Right kidney (tissue), 1 donor: ENCODE measurements around the gene CMKLR1.

Source experiments
- DNase-seq: peaks from one replicate; pipeline ENCODE4 v3.0.0-alpha.2; 2016

CMKLR1 gene

DNA sequence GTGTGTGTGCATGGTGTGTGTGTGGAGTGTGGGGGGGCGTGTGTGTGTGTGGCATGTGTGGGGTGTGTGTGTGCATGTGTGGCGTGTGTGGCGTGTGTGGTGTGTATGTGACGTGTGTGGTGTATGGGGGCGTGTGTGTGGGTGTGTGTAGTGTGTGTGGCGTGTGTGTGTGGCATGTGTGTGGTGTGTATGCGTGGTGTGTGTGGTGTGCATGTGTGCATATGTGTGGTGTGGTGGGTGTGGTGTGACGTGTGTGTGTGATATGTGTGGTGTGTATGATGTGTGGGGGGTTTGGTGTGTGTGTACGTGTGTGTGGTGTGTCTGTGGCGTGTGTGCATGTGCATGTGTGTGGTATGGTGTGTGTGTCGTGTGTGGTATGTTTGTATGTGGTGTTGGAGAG is 24.1 kb upstream of the CMKLR1 start:
- no peak for DNase-seq

GRCh38 chr12:108361606-108362005 is 22.5 kb upstream of the CMKLR1 start:
- no peak for DNase-seq

- DNase-seq: no peak
Observed at GRCh38 chr12:108360487-108360886, 21.4 kb upstream of the CMKLR1 start.

- DNase-seq: no peak
Observed at GRCh38 chr12:108360057-108360456, 20.9 kb upstream of the CMKLR1 start.

DNA sequence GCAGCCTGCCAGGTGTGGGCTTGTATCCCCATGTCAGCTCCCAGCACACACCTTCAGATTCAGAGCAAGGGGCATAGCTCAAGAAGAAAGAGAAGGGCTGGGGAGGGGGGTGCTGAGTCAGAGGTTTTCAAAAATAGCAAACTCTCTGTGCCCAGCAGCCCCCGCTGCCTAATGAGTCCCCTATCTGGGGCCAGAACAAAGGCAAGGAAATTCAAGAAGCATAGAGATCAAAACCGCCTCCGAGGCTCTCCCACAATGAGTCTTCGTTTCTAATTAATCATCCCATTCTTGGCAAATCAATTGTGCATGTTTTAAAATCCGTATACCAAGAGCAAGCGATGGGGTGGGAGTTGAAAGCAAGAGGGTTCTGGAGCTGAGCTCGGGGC is 19.5 kb upstream of the CMKLR1 start:
- no peak for DNase-seq

GRCh38 chr12:108357834-108358579 is 18.9 kb upstream of the CMKLR1 start:
- no peak for DNase-seq

GRCh38 chr12:108356835-108357806 is 18.0 kb upstream of the CMKLR1 start:
- no peak for DNase-seq

GRCh38 chr12:108355069-108355468 is 16.0 kb upstream of the CMKLR1 start:
- no peak for DNase-seq

DNA sequence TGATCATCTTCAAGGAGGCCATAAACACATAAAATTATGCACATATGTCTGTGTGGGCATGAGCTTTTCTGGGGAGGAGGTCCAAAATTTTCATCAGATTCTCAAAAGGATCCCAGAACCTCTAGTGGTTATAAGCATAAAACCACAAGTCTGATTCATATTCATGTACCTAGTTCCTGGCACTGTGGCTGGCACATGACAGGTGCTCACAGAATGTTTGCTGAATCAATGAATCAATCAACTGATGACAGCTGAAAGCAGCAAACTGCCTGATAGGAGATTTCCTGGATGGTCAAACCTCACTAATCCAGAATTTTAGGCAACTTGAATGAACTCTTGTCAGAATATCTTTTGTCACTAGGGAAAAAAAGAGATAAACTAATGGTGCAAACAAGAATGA is 13.5 kb upstream of the CMKLR1 start:
- no peak for DNase-seq

GRCh38 chr12:108350511-108350910 is 11.4 kb upstream of the CMKLR1 start:
- DNase-seq: no peak

GRCh38 chr12:108349278-108349688 is 10.2 kb upstream of the CMKLR1 start:
- no peak for DNase-seq

DNA sequence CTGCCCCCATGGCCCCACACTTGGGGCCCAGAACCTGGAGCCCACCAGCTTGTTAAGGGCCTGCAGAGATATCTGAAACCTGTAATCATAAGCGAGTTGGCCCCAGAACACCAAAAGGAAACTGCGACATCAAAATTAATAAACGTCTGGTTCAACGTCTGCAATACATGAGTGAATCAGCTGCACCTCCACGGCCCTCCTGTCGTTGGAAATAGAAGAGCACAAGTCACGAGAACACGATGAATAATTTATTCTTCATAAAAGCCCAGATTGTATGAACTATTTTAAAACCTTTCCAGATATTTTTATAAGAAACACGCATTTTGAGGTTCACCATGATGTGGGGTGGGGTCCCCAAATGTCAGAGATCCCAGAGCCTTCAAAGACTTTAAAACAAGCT is 9.7 kb upstream of the CMKLR1 start:
- DNase-seq: no peak

DNA sequence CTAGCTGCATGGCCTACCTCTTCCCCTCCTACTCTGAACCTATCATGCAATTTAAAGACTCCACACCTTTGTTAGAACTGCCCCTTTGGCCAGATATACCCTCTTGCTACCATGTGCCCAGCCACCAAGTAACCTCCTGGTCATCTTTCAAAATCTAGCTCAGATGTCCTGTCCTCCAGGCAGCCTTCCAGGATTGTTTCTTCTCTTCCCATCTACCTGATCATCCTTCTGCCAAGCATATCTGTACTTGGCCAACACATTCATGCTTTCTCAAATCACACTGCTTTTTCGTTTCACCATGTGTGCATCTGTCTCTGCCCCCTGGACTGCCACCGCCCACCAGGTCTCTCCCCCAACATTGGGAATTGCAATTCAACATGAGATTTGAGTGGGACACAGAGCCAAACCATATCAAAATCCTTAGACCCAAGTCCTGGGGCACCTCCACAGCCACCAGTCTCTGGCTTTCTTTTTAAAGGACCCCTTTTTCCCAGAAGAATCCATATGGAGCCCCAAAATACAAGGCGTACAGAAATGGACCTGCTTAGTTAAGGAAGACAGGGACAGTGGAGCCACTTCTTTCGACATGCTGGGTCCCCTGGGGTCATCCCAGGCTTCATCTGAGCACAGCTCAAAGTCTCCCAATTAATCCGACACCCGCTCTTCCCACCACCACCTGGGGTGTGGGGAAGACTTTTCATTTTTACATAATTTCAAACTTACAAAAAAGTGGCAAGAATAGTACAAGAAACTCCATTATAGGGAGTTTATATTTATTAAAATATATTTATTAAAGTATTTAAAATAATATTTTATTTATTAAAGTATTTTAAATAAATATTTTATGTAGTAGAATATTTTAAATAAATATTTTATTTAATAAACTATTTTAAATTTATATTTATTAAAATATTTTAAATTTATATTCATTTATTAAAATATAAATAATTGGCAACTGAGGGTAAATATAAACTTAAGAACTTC is 7.9 kb upstream of the CMKLR1 start:
- DNase-seq: no peak

DNA sequence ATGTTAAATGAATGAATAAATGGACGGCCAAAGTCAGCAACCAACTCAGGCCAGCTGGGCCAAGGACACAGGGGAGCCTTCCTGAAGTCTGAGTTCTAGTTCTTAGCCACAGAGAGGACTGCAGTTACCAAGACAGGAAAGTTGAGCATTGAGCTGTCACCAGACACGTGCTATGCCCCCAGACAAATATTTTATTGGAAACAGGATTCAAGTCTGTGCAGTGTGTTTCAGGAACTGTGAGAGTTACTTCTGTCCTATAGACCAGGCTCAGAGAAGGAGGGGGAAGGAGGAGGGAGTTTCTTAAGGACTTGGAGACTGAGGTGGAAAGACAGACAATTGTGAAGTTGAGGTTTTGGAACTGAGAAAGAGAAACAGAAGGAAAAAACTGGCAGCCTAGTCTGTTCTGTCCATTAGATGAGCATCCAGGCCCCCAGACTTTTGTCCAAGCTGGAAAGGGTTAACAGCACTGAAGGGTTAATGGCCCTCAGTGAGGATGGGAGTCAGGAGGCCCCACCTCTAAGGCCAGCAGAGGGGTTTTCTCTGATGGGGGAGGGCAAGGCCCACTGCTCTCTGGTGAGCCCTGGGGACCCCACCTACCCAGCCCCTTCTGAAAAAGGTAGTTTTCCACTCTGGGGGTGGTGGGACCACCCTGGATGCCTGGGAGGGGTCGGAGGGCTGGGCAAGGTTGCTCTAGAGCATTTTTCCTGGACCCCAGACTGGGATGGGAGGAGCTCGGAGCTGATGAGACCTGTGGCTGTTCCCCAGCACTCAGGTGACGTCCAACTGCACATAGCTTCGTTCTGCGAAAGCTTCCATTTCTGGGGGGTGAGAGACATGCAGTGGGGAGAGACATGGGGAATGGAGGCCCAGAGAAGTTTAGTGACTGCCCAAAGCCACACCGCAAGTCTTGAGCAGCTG is 6.9 kb upstream of the CMKLR1 start:
- no peak for DNase-seq

DNA sequence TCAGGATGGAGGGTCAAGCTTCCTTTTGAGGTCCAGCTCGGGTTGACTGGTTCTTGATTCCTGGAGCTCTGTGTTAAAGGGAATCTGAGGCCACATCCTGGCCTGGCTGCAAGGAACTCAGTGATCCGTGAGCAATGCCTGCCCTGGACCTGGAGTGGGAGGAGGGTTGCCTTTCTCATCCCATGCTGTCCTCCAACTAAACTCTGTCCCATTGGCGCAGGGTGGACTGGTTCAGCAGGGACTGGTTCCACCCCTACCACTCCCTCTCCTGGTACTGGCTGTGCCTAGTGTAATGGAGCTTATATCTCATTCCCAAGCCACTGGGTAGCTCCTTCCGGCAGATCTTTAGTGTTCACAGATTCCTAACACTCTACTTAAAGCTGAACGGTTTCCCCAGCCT is 3.9 kb upstream of the CMKLR1 start:
- DNase-seq: no peak

- DNase-seq: no peak
Observed at GRCh38 chr12:108341854-108342847, 3.0 kb upstream of the CMKLR1 start.

DNA sequence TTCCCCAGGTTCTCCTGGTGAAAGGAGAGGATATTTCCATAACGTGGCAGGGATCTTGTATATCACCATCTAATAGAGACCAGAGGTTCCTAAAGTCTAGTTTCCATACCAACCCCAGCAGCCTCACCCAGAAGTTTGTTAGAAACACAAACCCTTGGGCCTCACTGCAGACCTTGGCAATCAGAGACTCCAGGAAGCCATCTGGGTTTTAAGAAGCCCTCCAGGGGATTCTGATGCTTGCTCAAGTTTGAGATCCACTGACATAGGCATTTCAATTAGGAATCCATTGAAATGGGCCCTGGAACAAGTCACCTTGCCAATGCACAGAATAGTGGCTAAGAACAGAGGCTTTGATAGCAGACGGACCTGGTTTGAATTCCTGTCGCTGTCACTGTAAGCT is 2.2 kb upstream of the CMKLR1 start:
- no peak for DNase-seq

- no peak for DNase-seq
Observed at GRCh38 chr12:108340037-108340436, 926 bp upstream of the CMKLR1 start.

DNA sequence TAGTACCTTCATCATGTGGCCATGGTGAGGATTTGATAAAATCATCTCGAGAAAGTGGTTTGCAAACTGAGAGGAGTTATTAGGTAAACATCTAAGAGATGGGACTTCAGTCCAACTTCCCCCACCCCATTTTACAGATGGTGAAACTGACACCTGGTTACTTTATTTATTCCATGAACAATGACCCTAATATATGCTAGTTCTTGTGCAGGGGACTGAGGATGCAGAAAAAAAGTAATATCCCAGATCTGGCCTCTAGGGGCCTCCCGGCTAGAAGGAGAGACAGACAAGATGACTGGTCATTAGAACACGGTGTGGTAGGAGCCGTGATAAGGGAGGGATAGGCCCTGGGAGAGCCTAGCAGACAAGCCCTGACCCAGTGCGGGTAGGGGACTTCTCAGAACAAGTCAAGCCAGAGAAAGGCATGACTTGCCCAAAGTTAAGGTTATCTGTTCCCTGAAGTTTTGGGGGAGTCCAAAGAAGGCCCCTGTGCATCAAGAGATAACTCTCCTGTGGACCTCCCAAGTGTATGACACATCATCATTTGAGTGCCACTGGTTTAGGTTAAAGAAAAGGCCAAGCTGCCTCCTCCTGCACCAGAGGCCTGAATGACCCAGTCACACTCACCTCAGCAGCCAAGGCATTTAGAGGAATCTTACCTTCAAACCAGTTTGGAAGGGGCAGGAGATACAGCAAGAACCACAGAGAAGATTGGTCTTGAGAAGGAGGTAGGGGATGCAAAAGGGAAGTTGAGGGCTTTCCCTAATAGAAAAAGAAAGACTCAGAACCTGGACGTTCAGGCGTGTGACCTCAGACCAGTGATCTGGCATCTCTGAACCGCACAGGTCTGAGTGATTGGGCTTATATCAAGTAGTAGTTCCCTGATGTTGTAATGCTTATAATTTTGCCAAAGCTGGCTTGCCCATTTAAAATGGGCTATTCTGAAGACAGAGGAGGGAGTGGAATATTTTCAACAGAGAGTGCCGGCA is 1.6 kb downstream of the CMKLR1 start:
- DNase-seq: no peak
